Omental fat pad (tissue), 4 donors: ENCODE results near the gene CACNA2D1. TPM values are rescaled to one million over a fixed set of nuclear protein-coding genes. Genes with fewer than 3 reads are reported as not detected.

Experiments used
- ATAC-seq: fragments of 150-250 bp; one replicate; pipeline ENCODE4 v1.9.1; 2016; ENCODE audit warnings: mild to moderate bottlenecking, moderate library complexity; ENCODE audit not compliant: low FRiP score
- DNase-seq: peaks from one replicate; pipeline ENCODE4 v3.0.0-alpha.2; 2019; ENCODE audit warnings: low spot score
- CTCF ChIP-seq, 3 donors: fragments of 450-650 bp; IDR thresholded peaks; one replicate each; pipeline ENCODE4 v1.5.1; 2016 to 2017; ENCODE audit warnings: antibody characterized with exemption in 3 of 3, mild to moderate bottlenecking in 3 of 3, moderate library complexity in 2 of 3
- total RNA-seq, 4 donors: library from RNA; depleted of rRNA; stranded (reverse); fragments of >200 nt; gene quantifications; one replicate each; pipeline ENCODE4 v1.1.0, GENCODE V29; 2016

CACNA2D1 gene
- total RNA-seq, 4 donors from 2014 or later, result 20.5 to 39.8 (median 29.3) TPM

GRCh38 chr7:82106201-82106600 lies 337.4 kb downstream of the CACNA2D1 start:
- DNase-seq (no peak), ATAC-seq (no peak)
- TF ChIP-seq CTCF (IDR thresholded peaks at IDR 0.05), result no peak

- no peak for TF ChIP-seq CTCF (IDR thresholded peaks at IDR 0.05)
- ATAC-seq (no peak), DNase-seq (no peak)
These were observed 338.1 kb downstream of the CACNA2D1 start for GRCh38 chr7:82105463-82105862.

- ATAC-seq, result no peak
- no peak for DNase-seq
- no peak for TF ChIP-seq CTCF (IDR thresholded peaks at IDR 0.05)
These were observed 345.2 kb downstream of the CACNA2D1 start for GRCh38 chr7:82098414-82098813.

GRCh38 chr7:82091126-82091684 lies 352.4 kb downstream of the CACNA2D1 start:
- DNase-seq (no peak), ATAC-seq (no peak)
- TF ChIP-seq CTCF (IDR thresholded peaks at IDR 0.05), result no peak

- ATAC-seq (no peak), DNase-seq (no peak)
- no peak for TF ChIP-seq CTCF (IDR thresholded peaks at IDR 0.05)
These were observed 356.5 kb downstream of the CACNA2D1 start for GRCh38 chr7:82087099-82087498.

GRCh38 chr7:82085116-82085515 lies 358.5 kb downstream of the CACNA2D1 start:
- DNase-seq (no peak), ATAC-seq (no peak)
- TF ChIP-seq CTCF (IDR thresholded peaks at IDR 0.05), result no peak

- no peak for DNase-seq
- no peak for TF ChIP-seq CTCF (IDR thresholded peaks at IDR 0.05)
- ATAC-seq, result no peak
These were observed 361.8 kb downstream of the CACNA2D1 start for GRCh38 chr7:82081644-82082224.
